Activated B cell treated with CpG ODN at 0.5 μM for 24 hours (primary cell): ENCODE measurements around the gene TWIST2. TPM values are rescaled to one million over a fixed set of nuclear protein-coding genes. Genes with fewer than 3 reads are reported as not detected.

ENCODE experiments used
- ATAC-seq: fragments of 200-7000 bp; cut with Tn5 transposase; one replicate; pipeline ENCODE4 v1.10.0; 2021; ENCODE audit warnings: low read depth, mild to moderate bottlenecking, moderate library complexity
- CTCF ChIA-PET: fragments of 350-600 bp; sonication (Branson Sonifier 250); formaldehyde crosslinking; loops from one replicate; lab custom pipeline; 2021; ENCODE audit warnings: antibody characterized with exemption; lab: Charles Lee
- POLR2A ChIA-PET: fragments of 350-600 bp; sonication (Branson Sonifier 250); formaldehyde crosslinking; loops from one replicate; lab custom pipeline; 2021; ENCODE audit warnings: antibody characterized with exemption; lab: Charles Lee
- DNase-seq: peaks from one replicate; pipeline ENCODE4 v3.0.0; 2022
- H3K27ac Mint-ChIP-seq: one replicate; pipeline ENCODE4 v1.8.0; 2020; ENCODE audit warnings: mixed read lengths
- H3K27me3 Mint-ChIP-seq: one replicate; pipeline ENCODE4 v1.8.0; 2021; ENCODE audit warnings: mixed read lengths
- H3K36me3 Mint-ChIP-seq: one replicate; pipeline ENCODE4 v1.8.0; 2021; ENCODE audit warnings: low read depth, mixed read lengths
- H3K4me1 Mint-ChIP-seq: one replicate; pipeline ENCODE4 v1.8.0; 2021; ENCODE audit warnings: mixed read lengths
- H3K4me3 Mint-ChIP-seq: one replicate; pipeline ENCODE4 v1.8.0; 2020; ENCODE audit warnings: mild to moderate bottlenecking, mixed read lengths
- H3K9me3 Mint-ChIP-seq: one replicate; pipeline ENCODE4 v1.8.0; 2020; ENCODE audit warnings: mixed read lengths
- intact Hi-C: fragments of 100-400 bp; cut with micrococcal nuclease; formaldehyde crosslinking; loops from one replicate; pipeline ENCODE4 v1.15.1; 2024
- total RNA-seq: library from RNA; stranded (reverse); gene quantifications from 2 replicates; pipeline ENCODE4 v1.2.3, GENCODE V29; 2022
- TF ChIP-seq, protein P1 (sequence below): fragments of 200-600 bp; IDR thresholded peaks from one replicate; pipeline ENCODE4 v1.8.0; 2022; ENCODE audit warnings: antibody characterized with exemption, mild to moderate bottlenecking

TWIST2 gene
- total RNA-seq, 1 donor from 2014 or later, result not detected

DNA sequence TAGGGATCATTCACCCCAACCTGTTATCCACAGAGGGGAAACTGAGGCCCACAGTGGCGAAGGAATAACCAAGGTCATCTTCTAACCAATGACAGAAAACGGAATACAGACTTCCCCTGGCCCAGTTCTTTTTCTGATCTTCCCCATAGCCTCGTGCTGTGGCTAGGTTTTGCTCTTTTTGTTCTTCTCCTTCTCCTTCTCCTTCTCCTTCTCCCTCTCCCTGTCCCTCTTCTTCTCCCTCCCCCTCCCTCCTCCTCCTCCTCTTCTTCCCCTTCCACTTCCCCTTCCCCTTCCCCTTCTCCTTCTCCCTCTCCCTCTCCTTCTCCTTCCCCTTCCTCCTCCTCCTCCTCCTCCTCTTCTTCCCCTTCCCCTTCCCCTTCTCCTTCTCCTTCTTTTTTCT, 12.9 kb upstream of the TWIST2 start:
- ATAC-seq (no peak), DNase-seq (no peak)
- ChIA-PET CTCF (no interaction called here), POLR2A (no interaction called here)
- intact Hi-C loops, result no loop called here
- H3K4me1 Mint-ChIP-seq, result no peaks in the 10 kb centered on the region
- H3K9me3 Mint-ChIP-seq, result no peaks in the 10 kb centered on the region
- TF ChIP-seq, protein P1, sequence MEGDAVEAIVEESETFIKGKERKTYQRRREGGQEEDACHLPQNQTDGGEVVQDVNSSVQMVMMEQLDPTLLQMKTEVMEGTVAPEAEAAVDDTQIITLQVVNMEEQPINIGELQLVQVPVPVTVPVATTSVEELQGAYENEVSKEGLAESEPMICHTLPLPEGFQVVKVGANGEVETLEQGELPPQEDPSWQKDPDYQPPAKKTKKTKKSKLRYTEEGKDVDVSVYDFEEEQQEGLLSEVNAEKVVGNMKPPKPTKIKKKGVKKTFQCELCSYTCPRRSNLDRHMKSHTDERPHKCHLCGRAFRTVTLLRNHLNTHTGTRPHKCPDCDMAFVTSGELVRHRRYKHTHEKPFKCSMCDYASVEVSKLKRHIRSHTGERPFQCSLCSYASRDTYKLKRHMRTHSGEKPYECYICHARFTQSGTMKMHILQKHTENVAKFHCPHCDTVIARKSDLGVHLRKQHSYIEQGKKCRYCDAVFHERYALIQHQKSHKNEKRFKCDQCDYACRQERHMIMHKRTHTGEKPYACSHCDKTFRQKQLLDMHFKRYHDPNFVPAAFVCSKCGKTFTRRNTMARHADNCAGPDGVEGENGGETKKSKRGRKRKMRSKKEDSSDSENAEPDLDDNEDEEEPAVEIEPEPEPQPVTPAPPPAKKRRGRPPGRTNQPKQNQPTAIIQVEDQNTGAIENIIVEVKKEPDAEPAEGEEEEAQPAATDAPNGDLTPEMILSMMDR, result no peak
- peaks cover 18% of the 10 kb centered on the region for H3K27me3 Mint-ChIP-seq
- H3K36me3 Mint-ChIP-seq, result no peaks in the 10 kb centered on the region
- no peak overlapping the region for H3K4me3 Mint-ChIP-seq
- H3K27ac Mint-ChIP-seq, result no peak overlapping the region

DNA sequence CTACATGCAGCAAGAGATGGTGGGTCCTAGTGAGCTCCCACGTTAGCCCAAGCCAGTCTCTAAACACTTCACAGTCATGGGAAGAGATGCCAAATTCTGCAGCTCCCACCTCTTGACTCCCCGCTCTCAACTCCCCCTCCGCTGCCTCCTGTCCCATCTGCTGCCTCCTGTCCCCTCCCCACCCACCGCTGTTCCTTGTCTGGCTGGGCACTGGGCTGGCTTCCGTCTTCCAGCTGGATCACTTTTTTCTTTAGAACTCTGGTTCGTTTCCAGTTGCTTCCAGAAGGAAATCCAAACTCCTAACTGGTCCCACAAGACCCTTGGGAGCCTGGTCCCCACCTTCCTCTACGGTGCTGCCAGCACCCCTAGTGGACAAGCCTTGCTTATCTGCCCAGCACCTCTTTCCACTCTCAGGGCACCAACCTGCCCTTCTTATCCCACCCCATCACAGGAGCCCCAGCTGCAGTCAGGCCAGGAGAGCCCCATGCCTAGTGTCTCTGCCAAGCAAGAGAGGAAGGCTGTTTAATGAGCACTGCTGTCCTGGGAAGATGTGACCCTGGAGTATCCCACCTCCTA, 12.1 kb upstream of the TWIST2 start:
- Mint-ChIP-seq H3K9me3 (no peaks in the 10 kb centered on the region), H3K4me1 (no peaks in the 10 kb centered on the region), H3K4me3 (no peak overlapping the region), H3K36me3 (no peaks in the 10 kb centered on the region), H3K27ac (no peak overlapping the region), H3K27me3 (peaks cover 18% of the 10 kb centered on the region)
- TF ChIP-seq, protein P1, result no peak
- ATAC-seq, result no peak
- intact Hi-C loops, result no loop called here
- ChIA-PET POLR2A (no interaction called here), CTCF (no interaction called here)
- DNase-seq, result no peak

DNA sequence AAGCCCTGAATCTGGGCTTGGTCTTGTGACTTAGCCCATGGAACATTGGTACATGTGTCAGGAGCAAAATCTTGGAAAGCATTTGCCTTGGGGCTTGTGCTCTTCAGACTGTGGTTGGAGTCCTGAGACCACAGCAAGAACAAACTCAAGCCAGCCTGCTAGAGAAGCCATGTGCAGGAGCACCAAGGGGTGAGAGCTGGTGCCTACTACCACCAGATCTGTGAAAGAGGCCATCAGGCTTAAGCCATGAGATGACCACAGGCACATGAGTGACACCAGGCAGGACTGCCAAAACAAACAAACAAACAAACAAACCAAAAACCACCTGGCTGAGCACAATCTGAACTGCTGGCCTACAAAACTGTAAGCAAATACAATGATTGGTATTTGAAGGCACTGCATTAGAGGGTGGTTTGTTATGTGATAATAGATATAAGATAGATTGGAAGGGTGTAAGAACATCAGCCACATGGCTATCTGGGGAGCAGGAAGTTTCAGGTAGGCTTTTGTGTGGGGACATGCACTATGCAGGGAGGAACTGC, 9.0 kb upstream of the TWIST2 start:
- no peaks in the 10 kb centered on the region for H3K4me1 Mint-ChIP-seq
- ChIA-PET CTCF (no interaction called here), POLR2A (no interaction called here)
- peaks cover 12% of the 10 kb centered on the region for H3K27me3 Mint-ChIP-seq
- H3K4me3 Mint-ChIP-seq, result no peak overlapping the region
- no peak for DNase-seq
- H3K27ac Mint-ChIP-seq, result no peak overlapping the region
- no peaks in the 10 kb centered on the region for H3K9me3 Mint-ChIP-seq
- TF ChIP-seq, protein P1, result no peak
- intact Hi-C loops, result no loop called here
- H3K36me3 Mint-ChIP-seq, result no peaks in the 10 kb centered on the region
- no peak for ATAC-seq

DNA sequence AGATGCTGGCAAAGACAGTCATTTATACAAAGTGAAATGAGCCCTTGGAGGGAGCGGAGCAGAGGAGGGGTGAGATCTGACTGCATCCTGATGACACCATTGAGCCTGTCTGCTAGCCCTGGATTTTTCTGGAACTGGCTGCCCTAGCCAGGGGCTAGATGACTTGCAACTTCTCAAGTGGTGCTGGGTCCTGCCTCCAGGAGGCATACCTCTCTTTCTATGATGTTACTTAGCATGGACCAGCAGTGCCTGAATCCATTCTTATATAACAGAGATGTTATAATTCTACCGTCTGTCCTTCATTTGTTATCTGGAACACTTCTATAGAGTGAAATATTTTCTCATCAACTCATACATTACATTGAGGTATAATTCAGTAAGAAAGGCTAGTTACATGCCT, 8.5 kb upstream of the TWIST2 start:
- POLR2A ChIA-PET, result no interaction called here
- no peak for DNase-seq
- no peak overlapping the region for H3K4me3 Mint-ChIP-seq
- no peak for ATAC-seq
- H3K27ac Mint-ChIP-seq, result no peak overlapping the region
- H3K27me3 Mint-ChIP-seq, result peaks cover 15% of the 10 kb centered on the region
- TF ChIP-seq, protein P1, result no peak
- intact Hi-C loops, result no loop called here
- CTCF ChIA-PET, result no interaction called here
- no peaks in the 10 kb centered on the region for H3K9me3 Mint-ChIP-seq
- H3K4me1 Mint-ChIP-seq, result no peaks in the 10 kb centered on the region
- no peaks in the 10 kb centered on the region for H3K36me3 Mint-ChIP-seq

DNA sequence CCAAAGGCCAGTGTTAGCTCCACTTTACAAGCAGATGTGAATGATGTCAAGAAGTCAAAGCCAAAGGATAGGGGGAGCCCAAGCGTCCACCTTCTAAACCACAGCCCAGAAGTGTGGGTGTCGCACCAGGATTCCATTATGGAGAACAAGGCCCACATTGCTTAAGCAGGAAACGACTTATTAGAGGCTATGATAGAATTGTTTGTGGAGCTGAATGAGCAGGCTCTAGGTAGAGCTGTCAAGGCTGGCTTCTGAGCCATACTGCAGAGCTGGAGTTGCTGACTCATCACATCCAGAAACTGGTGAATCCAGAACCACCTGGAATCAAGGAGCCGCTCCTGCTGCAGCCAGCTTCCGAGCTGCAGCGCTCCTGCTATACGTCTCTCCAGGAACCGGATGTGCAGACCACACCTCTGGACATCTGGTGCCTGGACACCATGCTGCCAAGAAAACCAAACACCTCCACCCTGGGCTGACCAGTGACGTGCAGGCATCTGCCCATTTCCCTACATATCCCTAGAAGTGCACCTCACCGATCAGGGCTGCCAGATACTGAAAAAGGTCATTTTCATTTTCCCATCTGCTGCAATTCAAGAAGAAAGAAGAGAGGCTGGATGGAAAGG, 6.2 kb upstream of the TWIST2 start:
- Mint-ChIP-seq H3K36me3 (no peaks in the 10 kb centered on the region), H3K9me3 (no peaks in the 10 kb centered on the region), H3K4me3 (no peak overlapping the region), H3K27ac (no peak overlapping the region), H3K27me3 (peaks cover 24% of the 10 kb centered on the region), H3K4me1 (no peaks in the 10 kb centered on the region)
- CTCF ChIA-PET, result no interaction called here
- intact Hi-C loops, result no loop called here
- TF ChIP-seq, protein P1, result no peak
- POLR2A ChIA-PET, result no interaction called here
- no peak for DNase-seq
- ATAC-seq, result no peak
